ENCODE results near the gene ADNP2.
A peak's percentile ranks its signal among the peaks of the same experiment; 100 is the strongest.

The ADNP2 gene

GRCh38 chr18:80106482-80107051 lies 2.5 kb upstream of the ADNP2 start:
- DNase-seq = peak; percentile 81

- peak; percentile 56 for DNase-seq
These were observed 1.6 kb upstream of the ADNP2 start for GRCh38 chr18:80107426-80107825.

- DNase-seq = no peak
These were observed 933 bp upstream of the ADNP2 start for GRCh38 chr18:80108121-80108536.

GRCh38 chr18:80109676-80110078 lies 615 bp downstream of the ADNP2 start:
- DNase-seq = peak; percentile 85

GRCh38 chr18:80112624-80113248 lies 3.7 kb downstream of the ADNP2 start:
- DNase-seq = no peak

GRCh38 chr18:80115035-80115434 lies 6.0 kb downstream of the ADNP2 start:
- no peak for DNase-seq

GRCh38 chr18:80119111-80119510 lies 10.0 kb downstream of the ADNP2 start:
- DNase-seq = no peak

GRCh38 chr18:80120932-80121331 lies 11.9 kb downstream of the ADNP2 start:
- no peak for DNase-seq

- DNase-seq = no peak
These were observed 15.1 kb downstream of the ADNP2 start for GRCh38 chr18:80124131-80124530.

GRCh38 chr18:80126797-80127196 lies 17.7 kb downstream of the ADNP2 start:
- no peak for DNase-seq

- no peak for DNase-seq
These were observed 18.6 kb downstream of the ADNP2 start for GRCh38 chr18:80127635-80128034.

- no peak for DNase-seq
These were observed 20.8 kb downstream of the ADNP2 start for GRCh38 chr18:80129672-80130367.

GRCh38 chr18:80130555-80130954 lies 21.5 kb downstream of the ADNP2 start:
- DNase-seq = no peak

GRCh38 chr18:80132180-80132812 lies 23.2 kb downstream of the ADNP2 start:
- no peak for DNase-seq

GRCh38 chr18:80133124-80133523 lies 24.1 kb downstream of the ADNP2 start:
- DNase-seq = no peak

GRCh38 chr18:80135136-80135535 lies 26.1 kb downstream of the ADNP2 start:
- no peak for DNase-seq

- DNase-seq = peak; percentile 75
These were observed 27.6 kb downstream of the ADNP2 start for GRCh38 chr18:80136679-80137078.

GRCh38 chr18:80137137-80137536 lies 28.1 kb downstream of the ADNP2 start:
- DNase-seq = no peak

GRCh38 chr18:80137976-80138375 lies 28.9 kb downstream of the ADNP2 start:
- no peak for DNase-seq

- DNase-seq = no peak
These were observed 31.5 kb downstream of the ADNP2 start for GRCh38 chr18:80140455-80140985.

GRCh38 chr18:80143881-80144280 lies 34.8 kb downstream of the ADNP2 start:
- no peak for DNase-seq

- DNase-seq = no peak
These were observed 36.2 kb downstream of the ADNP2 start for GRCh38 chr18:80145196-80145804.

- DNase-seq = no peak
These were observed 38.0 kb downstream of the ADNP2 start for GRCh38 chr18:80147037-80147417.

All from islet precursor cell (in vitro differentiated cells).